ENCODE data around the gene SLU7. TPM values are rescaled to one million over a fixed set of nuclear protein-coding genes. Genes with fewer than 3 reads are reported as not detected.

Gene SLU7
- total RNA-seq, 1 experiment from 2014 or later, result 43.6 TPM

DNA sequence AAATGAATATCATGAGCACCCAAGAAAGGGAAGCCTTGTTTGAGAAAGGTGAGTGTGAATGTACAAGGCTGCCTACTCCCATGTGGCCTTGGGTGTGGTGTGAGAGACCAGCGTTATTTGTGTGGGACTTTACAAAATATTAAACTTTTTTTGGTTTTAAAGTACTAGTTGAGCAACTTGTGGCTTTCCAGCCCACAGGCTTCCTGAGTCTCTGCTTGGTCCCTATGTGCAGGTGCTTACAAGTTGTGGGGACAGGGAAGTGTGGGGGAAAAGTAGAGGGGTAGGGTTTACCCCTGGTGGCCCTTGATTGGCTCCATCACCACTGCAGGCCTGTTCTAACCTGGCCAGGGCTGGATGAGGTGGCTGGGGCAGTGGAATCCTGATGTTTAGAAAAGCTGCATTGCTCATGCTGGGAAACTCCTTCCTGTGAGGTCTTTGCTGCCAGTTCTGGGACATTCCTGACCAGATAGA, 22.5 kb upstream of the SLU7 start:
- no peak overlapping the region for H3K4me2 ChIP-seq (ENCODE audit: low read length)
- no peak for DNase-seq (ENCODE audit: low read depth, low spot score)
- H3K4me1 ChIP-seq (ENCODE audit: control insufficient read depth in 1 of 2, insufficient read depth in 2 of 2, low read length in 2 of 2), result peaks cover 0 to 15% of the 10 kb centered on the region in 2 experiments; a peak in 1 of 4 replicates
- H3K9me2 ChIP-seq (ENCODE audit: insufficient read depth), result no peaks in the 10 kb centered on the region
- H3K4me3 ChIP-seq (replicated peaks in 1 of 2; ENCODE audit: low read depth in 1 of 2, low read length in 2 of 2), result no peak overlapping the region
- ATAC-seq, result no peak
- no peak overlapping the region for H3K27ac ChIP-seq (ENCODE audit: low read depth, low read length)
- no peaks in the 10 kb centered on the region for H3K36me3 ChIP-seq (ENCODE audit: control insufficient read depth in 1 of 2, insufficient read depth in 2 of 2, low read length in 2 of 2)
- BruUV-seq (replicated peaks), result no TSS peak
- no peaks in the 10 kb centered on the region for H4K20me1 ChIP-seq (ENCODE audit: insufficient read depth)
- no peak overlapping the region for H2AFZ ChIP-seq (ENCODE audit: low read depth, low read length, poor library complexity, severe bottlenecking)
- ChIA-PET POLR2A (no interaction called here), CTCF (no interaction called here), RAD21 (ENCODE audit: low non-redundant PET in 1 of 2, low total read pairs in 2 of 2, uncharacterized antibody in 2 of 2, unreplicated experiment in 2 of 2) (no interaction called here)
- H3K9ac ChIP-seq (ENCODE audit: low read length), result no peak overlapping the region
- H3K79me2 ChIP-seq (ENCODE audit: insufficient read depth, low read length), result no peaks in the 10 kb centered on the region
- H3K9me3 ChIP-seq (ENCODE audit: control insufficient read depth in 1 of 2, insufficient read depth in 1 of 2, low read depth in 1 of 2, low read length in 2 of 2), result no peaks in the 10 kb centered on the region
- intact Hi-C loops (cut with micrococcal nuclease), result no loop called here
- peaks cover 15% of the 10 kb centered on the region; the same call in 1 of the 2 replicates for H3K27me3 ChIP-seq (ENCODE audit: insufficient read depth, low read length)
- TF ChIP-seq JUND (IDR thresholded peaks at IDR 0.05) (no peak), POLR2A (IDR thresholded peaks at IDR 0.05; ENCODE audit: borderline replicate concordance, extremely low read depth, insufficient read depth, insufficient read length) (no peak), ZNF274 (IDR thresholded peaks at IDR 0.05; ENCODE audit: low read depth, low read length) (no peak), ZFX (IDR thresholded peaks at IDR 0.05) (no peak), ELF1 (IDR thresholded peaks at IDR 0.05; ENCODE audit: borderline replicate concordance, low read depth) (no peak), FOSL1 (IDR thresholded peaks at IDR 0.05; ENCODE audit: low read depth) (no peak), SIN3A (IDR thresholded peaks at IDR 0.05; ENCODE audit: low read depth) (no peak), EGR1 (IDR thresholded peaks at IDR 0.05; ENCODE audit: low read depth) (no peak), CEBPB (IDR thresholded peaks at IDR 0.05; ENCODE audit: low read depth) (no peak)
- TF ChIP-seq, protein P1, sequence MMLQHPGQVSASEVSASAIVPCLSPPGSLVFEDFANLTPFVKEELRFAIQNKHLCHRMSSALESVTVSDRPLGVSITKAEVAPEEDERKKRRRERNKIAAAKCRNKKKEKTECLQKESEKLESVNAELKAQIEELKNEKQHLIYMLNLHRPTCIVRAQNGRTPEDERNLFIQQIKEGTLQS (IDR thresholded peaks at IDR 0.05), result no peak
- TF ChIP-seq, protein P2, sequence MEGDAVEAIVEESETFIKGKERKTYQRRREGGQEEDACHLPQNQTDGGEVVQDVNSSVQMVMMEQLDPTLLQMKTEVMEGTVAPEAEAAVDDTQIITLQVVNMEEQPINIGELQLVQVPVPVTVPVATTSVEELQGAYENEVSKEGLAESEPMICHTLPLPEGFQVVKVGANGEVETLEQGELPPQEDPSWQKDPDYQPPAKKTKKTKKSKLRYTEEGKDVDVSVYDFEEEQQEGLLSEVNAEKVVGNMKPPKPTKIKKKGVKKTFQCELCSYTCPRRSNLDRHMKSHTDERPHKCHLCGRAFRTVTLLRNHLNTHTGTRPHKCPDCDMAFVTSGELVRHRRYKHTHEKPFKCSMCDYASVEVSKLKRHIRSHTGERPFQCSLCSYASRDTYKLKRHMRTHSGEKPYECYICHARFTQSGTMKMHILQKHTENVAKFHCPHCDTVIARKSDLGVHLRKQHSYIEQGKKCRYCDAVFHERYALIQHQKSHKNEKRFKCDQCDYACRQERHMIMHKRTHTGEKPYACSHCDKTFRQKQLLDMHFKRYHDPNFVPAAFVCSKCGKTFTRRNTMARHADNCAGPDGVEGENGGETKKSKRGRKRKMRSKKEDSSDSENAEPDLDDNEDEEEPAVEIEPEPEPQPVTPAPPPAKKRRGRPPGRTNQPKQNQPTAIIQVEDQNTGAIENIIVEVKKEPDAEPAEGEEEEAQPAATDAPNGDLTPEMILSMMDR (IDR thresholded peaks at IDR 0.05 in 2 of 3, conservative IDR thresholded peaks at IDR 0.05 in 1 of 3; ENCODE audit: borderline replicate concordance in 1 of 3, insufficient read depth in 1 of 3, low read depth in 2 of 3, low read length in 2 of 3), result no peak
